SK-N-SH (cell line): ENCODE results near the gene CAMSAP1. TPM values are rescaled to one million over a fixed set of nuclear protein-coding genes. Genes with fewer than 3 reads are reported as not detected.

Experiments used
- CTCF ChIA-PET: fragments of 300-600, 350-600 bp; formaldehyde crosslinking; extraction: SDS; loops from one replicate; lab custom pipeline; 2021; lab: Yijun Ruan, JAX
- POLR2A ChIA-PET: fragments of 350-600 bp; sonication (Branson Sonifier 250); formaldehyde crosslinking; extraction: SDS; loops from one replicate; lab custom pipeline; 2020; ENCODE audit warnings: antibody characterized with exemption, inconsistent platforms; lab: Yijun Ruan, JAX
- DNase-seq: peaks from one replicate; pipeline ENCODE4 v3.0.0; 2012
- H2AFZ ChIP-seq: fragments of 200-600 bp; sonication (generic); 2 replicates; pipeline ENCODE4 v1.8.1; 2016; ENCODE audit warnings: antibody characterized with exemption, mild to moderate bottlenecking, low read depth
- H3F3A ChIP-seq: fragments of 200-600 bp; sonication (generic); replicated peaks from 2 replicates; pipeline ENCODE3; 2016; ENCODE audit warnings: antibody characterized with exemption, mild to moderate bottlenecking; ENCODE audit not compliant: insufficient read depth
- H3K27ac ChIP-seq, 2 experiments: fragments of 200-500 bp in 1 of 2; fragments of 200-600 bp in 1 of 2; sonication (Bioruptor generic) in 1 of 2; sonication (generic), shearing (Covaris generic) in 1 of 2; 2 replicates each; pipeline versions ENCODE4 v1.5.1 to v1.6.1; 2014 to 2016; ENCODE audit warnings: low read depth in 2 of 2, inconsistent platforms in 1 of 2, low read length in 1 of 2, mild to moderate bottlenecking in 1 of 2, mixed read lengths in 1 of 2
- H3K27me3 ChIP-seq: fragments of 200-600 bp; sonication (generic), shearing (Covaris generic); 2 replicates; pipeline ENCODE4 v1.6.1; 2016; ENCODE audit warnings: mixed run types; ENCODE audit not compliant: insufficient read depth
- H3K36me3 ChIP-seq, 2 experiments: fragments of 200-500 bp in 1 of 2; fragments of 200-600 bp in 1 of 2; sonication (Bioruptor generic) in 1 of 2; sonication (generic) in 1 of 2; replicated peaks in 1 of 2; 2 replicates each; pipeline versions ENCODE3 to v1.5.1; 2014 to 2016; ENCODE audit warnings: low read length in 1 of 2, mild to moderate bottlenecking in 1 of 2; ENCODE audit not compliant: insufficient read depth in 2 of 2, control insufficient read depth in 1 of 2
- H3K4me1 ChIP-seq, 2 experiments: fragments of 200-500 bp in 1 of 2; fragments of 200-600 bp in 1 of 2; sonication (Bioruptor generic) in 1 of 2; sonication (generic), shearing (Covaris generic) in 1 of 2; 2 replicates each; pipeline versions ENCODE4 v1.5.1 to v1.6.1; 2014 to 2016; ENCODE audit warnings: low read depth in 1 of 2, low read length in 1 of 2, mixed run types in 1 of 2; ENCODE audit not compliant: insufficient read depth in 2 of 2, control insufficient read depth in 1 of 2
- H3K4me2 ChIP-seq: fragments of 200-600 bp; sonication (generic), shearing (Covaris generic); 2 replicates; pipeline ENCODE4 v1.6.1; 2017; ENCODE audit warnings: mixed run types
- H3K4me3 ChIP-seq, 2 experiments: fragments of 200-500 bp in 1 of 2; fragments of 200-600 bp in 1 of 2; sonication (Bioruptor generic) in 1 of 2; sonication (generic), shearing (Covaris generic) in 1 of 2; 2 replicates each; pipeline versions ENCODE4 v1.5.1 to v1.8.1; 2014 to 2016; ENCODE audit warnings: low read depth in 2 of 2, inconsistent platforms in 1 of 2, low read length in 1 of 2, mild to moderate bottlenecking in 1 of 2, mixed read lengths in 1 of 2, moderate library complexity in 1 of 2
- H3K79me2 ChIP-seq: fragments of 200-600 bp; sonication (generic); 2 replicates; pipeline ENCODE4 v1.8.1; 2017; ENCODE audit warnings: mild to moderate bottlenecking; ENCODE audit not compliant: insufficient read depth
- H3K9ac ChIP-seq: fragments of 200-600 bp; sonication (generic); 2 replicates; pipeline ENCODE4 v1.6.1; 2017; ENCODE audit warnings: mixed run types
- H3K9me2 ChIP-seq: fragments of 200-600 bp; sonication (generic); 2 replicates; pipeline ENCODE4 v1.6.1; 2017; ENCODE audit warnings: mixed run types
- H3K9me3 ChIP-seq: fragments of 200-600 bp; sonication (generic); 2 replicates; pipeline ENCODE4 v1.6.1; 2017; ENCODE audit warnings: mixed run types, mild to moderate bottlenecking, moderate library complexity
- H4K20me1 ChIP-seq: fragments of 200-600 bp; sonication (generic); 2 replicates; pipeline ENCODE4 v1.6.1; 2017; ENCODE audit warnings: mild to moderate bottlenecking, mixed run types; ENCODE audit not compliant: insufficient read depth
- CHD2 ChIP-seq: fragments of 150-350 bp; IDR thresholded peaks from 2 replicates; pipeline ENCODE4 v1.6.1; 2018; ENCODE audit warnings: low read length; ENCODE audit not compliant: partially characterized antibody
- ELF1 ChIP-seq: IDR thresholded peaks from 2 replicates; pipeline ENCODE4 v1.4.0; 2012
- EP300 ChIP-seq, 2 experiments: IDR thresholded peaks; 2 replicates each; pipeline versions ENCODE4 v1.4.0 to v1.6.1; 2012; ENCODE audit warnings: borderline replicate concordance in 1 of 2, low read depth in 1 of 2, low read length in 1 of 2
- EZH2phosphoT487 ChIP-seq: fragments of 200-600 bp; sonication (generic); IDR thresholded peaks from 2 replicates; pipeline ENCODE4 v1.6.1; 2017; ENCODE audit warnings: low read depth, mixed run types, mild to moderate bottlenecking, antibody characterized with exemption, moderate library complexity, borderline replicate concordance
- FOSL2 ChIP-seq: IDR thresholded peaks from 2 replicates; pipeline ENCODE4 v1.4.0; 2012; ENCODE audit warnings: low read depth, mild to moderate bottlenecking, moderate library complexity, borderline replicate concordance
- JUND ChIP-seq: IDR thresholded peaks from 2 replicates; pipeline ENCODE4 v1.4.0; 2012
- MAX ChIP-seq: IDR thresholded peaks from 2 replicates; pipeline ENCODE4 v1.4.0; 2012; ENCODE audit warnings: low read depth
- MEF2A ChIP-seq: IDR thresholded peaks from 2 replicates; pipeline ENCODE4 v1.4.0; 2012; ENCODE audit warnings: low read depth, borderline replicate concordance
- MXI1 ChIP-seq: IDR thresholded peaks from 2 replicates; pipeline ENCODE4 v1.6.1; 2012; ENCODE audit warnings: mild to moderate bottlenecking, low read depth, low read length, improper control_type of control experiment
- NFIC ChIP-seq: IDR thresholded peaks from 2 replicates; pipeline ENCODE4 v1.4.0; 2012; ENCODE audit warnings: borderline replicate concordance
- NRF1 ChIP-seq: IDR thresholded peaks from 2 replicates; pipeline ENCODE4 v1.6.1; 2012; ENCODE audit warnings: low read depth, mild to moderate bottlenecking, low read length
- POLR2AphosphoS5 ChIP-seq: IDR thresholded peaks from 2 replicates; pipeline ENCODE4 v1.6.1; 2012; ENCODE audit warnings: low read depth, low read length
- RAD21 ChIP-seq: IDR thresholded peaks from 2 replicates; pipeline ENCODE4 v1.6.1; 2012; ENCODE audit warnings: mild to moderate bottlenecking, low read length
- REST ChIP-seq: IDR thresholded peaks from 2 replicates; pipeline ENCODE4 v1.6.1; 2012; ENCODE audit warnings: mild to moderate bottlenecking, low read depth, low read length, moderate library complexity
- SIN3A ChIP-seq: IDR thresholded peaks from 2 replicates; pipeline ENCODE4 v1.6.1; 2012; ENCODE audit warnings: low read depth, mild to moderate bottlenecking, low read length, moderate library complexity, borderline replicate concordance
- SMC3 ChIP-seq: IDR thresholded peaks from 2 replicates; pipeline ENCODE4 v1.6.1; 2012; ENCODE audit warnings: low read depth, low read length, improper control_type of control experiment
- TAF1 ChIP-seq: IDR thresholded peaks from 2 replicates; pipeline ENCODE4 v1.6.1; 2012; ENCODE audit warnings: low read depth, mild to moderate bottlenecking, low read length, moderate library complexity, borderline replicate concordance
- TEAD4 ChIP-seq: IDR thresholded peaks from 2 replicates; pipeline ENCODE4 v1.4.0; 2012; ENCODE audit warnings: mild to moderate bottlenecking, borderline replicate concordance; ENCODE audit not compliant: insufficient read depth
- WGBS: methylation state at CpG from one replicate; pipeline ENCODE4 v1.1.6; 2017; ENCODE audit warnings: low lambda C conversion rate; 5-methylcytosine and 5-hydroxymethylcytosine counted together
- polyA plus RNA-seq, 3 experiments: library from polyadenylated mRNA; depleted of rRNA; stranded (reverse); fragments of >200 nt; gene quantifications; 2 replicates each; pipeline ENCODE4 v1.2.3, GENCODE V29; 2012
- TF ChIP-seq, protein P1 (sequence below): fragments of 200-600 bp; sonication (generic); IDR thresholded peaks from 2 replicates; pipeline ENCODE4 v1.6.1; 2017; ENCODE audit warnings: antibody characterized with exemption, mild to moderate bottlenecking, moderate library complexity

Gene CAMSAP1
- polyA plus RNA-seq, 1 of the 3 experiments (the other 2 are of a cell fraction) = 8.9 TPM

DNA sequence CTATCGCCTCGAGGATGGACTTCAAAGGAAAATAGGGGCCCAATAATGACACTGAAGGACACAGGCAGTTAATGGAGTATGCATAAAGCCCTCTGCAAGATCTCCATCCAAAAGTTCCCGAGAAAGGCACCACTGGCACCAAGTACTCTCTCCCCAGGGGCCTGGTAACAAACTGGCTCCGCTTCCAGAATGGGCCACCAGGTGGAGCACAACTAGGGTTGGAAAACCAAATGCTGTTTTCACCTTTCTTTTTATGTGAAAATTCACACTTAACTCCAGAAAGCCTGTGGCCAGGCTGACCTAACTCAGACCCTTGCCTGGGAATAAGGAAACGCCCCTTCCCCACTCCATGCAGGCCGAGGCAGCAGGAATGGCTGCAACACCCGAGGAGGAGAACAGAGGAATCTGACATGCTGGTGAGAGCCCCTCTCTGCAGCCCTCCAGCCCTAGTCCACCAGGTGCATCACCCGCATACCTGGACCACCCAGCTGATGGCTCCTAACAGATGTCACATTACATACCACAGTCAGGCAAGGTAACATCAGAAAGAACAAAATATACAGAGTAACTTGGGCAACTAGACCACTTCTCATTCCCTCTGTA, 42.8 kb downstream of the CAMSAP1 start:
- peaks cover 70% of the 10 kb centered on the region for H4K20me1 ChIP-seq
- 31% methylated on average over 7 of the region's 8 CpGs for WGBS
- POLR2A ChIA-PET = no interaction called here

GRCh38 chr9:135862809-135863208, 44.5 kb downstream of the CAMSAP1 start:
- Histone ChIP-seq H3K79me2 (peaks cover 76% of the 10 kb centered on the region), H3K27ac (no peak overlapping the region), H3F3A (peaks cover 10% of the 10 kb centered on the region), H3K9me2 (no peaks in the 10 kb centered on the region), H3K4me1 (peaks cover 8 to 15% of the 10 kb centered on the region in 2 experiments; a peak in 2 of 4 replicates), H4K20me1 (peaks cover 68% of the 10 kb centered on the region), H2AFZ (no peak overlapping the region), H3K36me3 (peaks cover 0 to 7% of the 10 kb centered on the region in 2 experiments), H3K4me2 (no peak overlapping the region), H3K9me3 (no peaks in the 10 kb centered on the region), H3K27me3 (no peaks in the 10 kb centered on the region), H3K4me3 (no peak overlapping the region), H3K9ac (no peak overlapping the region)
- 98% methylated on average over 8 of the region's 8 CpGs for WGBS
- ChIA-PET POLR2A (no interaction called here), CTCF (interaction anchor here (0.8 to 4.7 kb wide), 5 partner anchors 8 to 260 kb away, joined by 3 to 27 read pairs (median 14); no protein-coding TSS in a partner anchor)
- DNase-seq = no peak
- no peak for TF ChIP-seq EP300 (IDR thresholded peaks at IDR 0.05; ENCODE audit: borderline replicate concordance in 1 of 2, low read depth in 1 of 2, low read length in 1 of 2)
- TF ChIP-seq MEF2A = no peak
- no peak for TF ChIP-seq TEAD4
- no peak for TF ChIP-seq NFIC
- no peak for TF ChIP-seq ELF1
- TF ChIP-seq POLR2AphosphoS5 = no peak
- TF ChIP-seq TAF1 = no peak
- TF ChIP-seq RAD21 = no peak
- no peak for TF ChIP-seq JUND
- TF ChIP-seq, protein P1, sequence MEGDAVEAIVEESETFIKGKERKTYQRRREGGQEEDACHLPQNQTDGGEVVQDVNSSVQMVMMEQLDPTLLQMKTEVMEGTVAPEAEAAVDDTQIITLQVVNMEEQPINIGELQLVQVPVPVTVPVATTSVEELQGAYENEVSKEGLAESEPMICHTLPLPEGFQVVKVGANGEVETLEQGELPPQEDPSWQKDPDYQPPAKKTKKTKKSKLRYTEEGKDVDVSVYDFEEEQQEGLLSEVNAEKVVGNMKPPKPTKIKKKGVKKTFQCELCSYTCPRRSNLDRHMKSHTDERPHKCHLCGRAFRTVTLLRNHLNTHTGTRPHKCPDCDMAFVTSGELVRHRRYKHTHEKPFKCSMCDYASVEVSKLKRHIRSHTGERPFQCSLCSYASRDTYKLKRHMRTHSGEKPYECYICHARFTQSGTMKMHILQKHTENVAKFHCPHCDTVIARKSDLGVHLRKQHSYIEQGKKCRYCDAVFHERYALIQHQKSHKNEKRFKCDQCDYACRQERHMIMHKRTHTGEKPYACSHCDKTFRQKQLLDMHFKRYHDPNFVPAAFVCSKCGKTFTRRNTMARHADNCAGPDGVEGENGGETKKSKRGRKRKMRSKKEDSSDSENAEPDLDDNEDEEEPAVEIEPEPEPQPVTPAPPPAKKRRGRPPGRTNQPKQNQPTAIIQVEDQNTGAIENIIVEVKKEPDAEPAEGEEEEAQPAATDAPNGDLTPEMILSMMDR = no peak
- TF ChIP-seq NRF1 = no peak
- TF ChIP-seq FOSL2 = no peak
- TF ChIP-seq MAX = no peak
- TF ChIP-seq EZH2phosphoT487 = no peak
- TF ChIP-seq REST = no peak
- TF ChIP-seq SIN3A = no peak

More for the DNA sequence above, 42.8 kb downstream of the CAMSAP1 start:
- H3K4me2 ChIP-seq = no peak overlapping the region
- H3K27me3 ChIP-seq = no peaks in the 10 kb centered on the region
- H3K4me3 ChIP-seq = peak overlapping the region in 1 of 2 experiments; percentile 27; a peak in 1 of 4 replicates
- TF ChIP-seq MXI1 (0 out of 2 replicates have a peak, but pooled peaks have one; percentile 20), SMC3 (peak; percentile 78), CHD2 (no peak), RAD21 (peak; percentile 68)
- TF ChIP-seq, protein P1 = peak; percentile 92
- no peak overlapping the region for H3K9ac ChIP-seq
- H2AFZ ChIP-seq = no peak overlapping the region
- H3F3A ChIP-seq = peaks cover 9% of the 10 kb centered on the region
- CTCF ChIA-PET = interaction anchor here (0.6 to 4.7 kb wide), 24 partner anchors 9 to 385 kb away, joined by 3 to 27 read pairs (median 4); no protein-coding TSS in a partner anchor
- H3K36me3 ChIP-seq = peaks cover 0 to 7% of the 10 kb centered on the region in 2 experiments
- H3K79me2 ChIP-seq = peaks cover 89% of the 10 kb centered on the region
- no peak overlapping the region; a peak in 1 of 4 replicates for H3K27ac ChIP-seq
- H3K9me2 ChIP-seq = no peaks in the 10 kb centered on the region
- DNase-seq = peak; percentile 76
- H3K4me1 ChIP-seq = peaks cover 0 to 6% of the 10 kb centered on the region in 2 experiments; a peak in 1 of 4 replicates
- no peaks in the 10 kb centered on the region for H3K9me3 ChIP-seq
